Measurements from ENCODE around the gene U2AF1L4.

GRCh38 chr19:35756377-35757230 lies 11.4 kb upstream of the U2AF1L4 start, which contains the start of gene HSPB6:
- TF ChIP-seq CTCF (conservative IDR thresholded peaks at IDR 0.05): no peak
- TF ChIP-seq ZFX (IDR thresholded peaks at IDR 0.05): no peak

All from C4-2B (cell line).